Measurements from ENCODE around the gene AIFM3.
"Not testable (repeated sequence)": the region's sequence is repeated elsewhere in the genome, so short reads cannot be mapped to it uniquely, and the experiment has no call there.

AIFM3 gene, protein sequence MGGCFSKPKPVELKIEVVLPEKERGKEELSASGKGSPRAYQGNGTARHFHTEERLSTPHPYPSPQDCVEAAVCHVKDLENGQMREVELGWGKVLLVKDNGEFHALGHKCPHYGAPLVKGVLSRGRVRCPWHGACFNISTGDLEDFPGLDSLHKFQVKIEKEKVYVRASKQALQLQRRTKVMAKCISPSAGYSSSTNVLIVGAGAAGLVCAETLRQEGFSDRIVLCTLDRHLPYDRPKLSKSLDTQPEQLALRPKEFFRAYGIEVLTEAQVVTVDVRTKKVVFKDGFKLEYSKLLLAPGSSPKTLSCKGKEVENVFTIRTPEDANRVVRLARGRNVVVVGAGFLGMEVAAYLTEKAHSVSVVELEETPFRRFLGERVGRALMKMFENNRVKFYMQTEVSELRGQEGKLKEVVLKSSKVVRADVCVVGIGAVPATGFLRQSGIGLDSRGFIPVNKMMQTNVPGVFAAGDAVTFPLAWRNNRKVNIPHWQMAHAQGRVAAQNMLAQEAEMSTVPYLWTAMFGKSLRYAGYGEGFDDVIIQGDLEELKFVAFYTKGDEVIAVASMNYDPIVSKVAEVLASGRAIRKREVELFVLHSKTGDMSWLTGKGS

DNA sequence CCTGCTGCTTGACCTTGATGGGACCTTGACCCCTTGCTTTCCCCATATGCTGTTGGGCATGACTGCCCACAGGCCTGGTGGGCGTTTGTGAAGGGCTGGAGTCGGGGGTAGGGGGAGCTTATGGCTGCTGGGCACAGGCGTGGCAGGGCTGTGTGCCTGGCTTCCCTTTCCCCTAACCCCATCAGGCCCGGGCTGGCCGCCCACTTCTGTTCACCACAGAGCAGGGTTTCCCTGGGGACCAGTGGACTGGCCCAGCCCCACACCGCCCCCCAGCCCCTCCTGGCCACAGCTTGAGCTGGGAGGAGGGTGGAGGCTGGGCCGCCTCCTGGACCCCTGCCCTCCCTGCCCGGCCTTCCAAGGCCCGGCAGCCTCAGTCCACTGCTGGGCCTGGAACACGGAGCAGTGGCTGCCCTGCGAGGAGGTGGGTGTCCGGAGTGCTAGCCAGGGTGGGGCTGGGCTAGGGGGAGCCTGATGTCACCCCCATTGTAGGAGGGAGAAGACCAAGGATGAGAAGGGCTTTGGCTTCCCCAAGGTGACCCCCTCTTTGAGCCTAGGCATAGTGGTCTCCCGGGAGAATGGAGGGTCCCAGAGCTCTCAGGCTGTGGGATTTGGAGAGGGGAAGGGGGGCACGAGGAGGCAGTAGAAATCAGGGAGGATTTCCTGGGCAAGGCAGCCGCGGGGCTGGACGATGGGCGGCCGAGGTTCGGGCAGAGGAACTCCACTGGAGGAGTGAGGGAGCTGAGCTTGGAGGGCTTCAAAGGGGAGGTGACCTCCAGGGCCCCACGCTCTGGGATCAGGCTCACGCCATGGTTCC is at the start of gene AIFM3:
AIFM3 (plus strand) TSS at position 373 of the 814 bp plus-strand sequence. CDS start 690 bp downstream, outside the sequence.
- DNase-seq (ENCODE audit: low read depth) = no peak

DNA sequence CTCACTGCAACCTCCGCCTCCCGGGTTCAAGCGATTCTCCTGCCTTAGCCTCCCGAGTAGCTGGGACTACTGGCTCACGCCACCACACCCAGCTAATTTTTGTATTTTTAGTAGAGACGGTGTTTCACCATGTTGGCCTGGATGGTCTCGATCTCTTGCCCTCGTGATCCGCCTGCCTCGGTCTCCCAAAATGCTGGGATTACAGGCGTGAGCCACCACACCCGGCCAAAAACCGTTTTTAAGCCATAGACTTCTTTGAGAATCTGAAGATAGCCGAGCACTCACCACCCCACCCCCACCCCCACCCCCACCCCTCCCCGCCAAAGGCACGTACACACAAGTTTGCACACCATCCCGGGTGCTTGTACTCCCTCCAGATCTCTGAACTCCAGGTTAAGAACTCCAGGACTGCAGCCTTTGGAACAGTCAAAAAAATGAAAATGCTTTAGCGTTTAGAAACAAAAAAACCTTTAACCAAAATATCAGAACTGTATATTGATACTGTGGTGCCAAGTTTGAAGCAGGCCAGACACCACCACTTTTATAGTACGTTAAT is 48.3 kb upstream of the AIFM3 start:
- no peak for DNase-seq (ENCODE audit: low read depth)

DNA sequence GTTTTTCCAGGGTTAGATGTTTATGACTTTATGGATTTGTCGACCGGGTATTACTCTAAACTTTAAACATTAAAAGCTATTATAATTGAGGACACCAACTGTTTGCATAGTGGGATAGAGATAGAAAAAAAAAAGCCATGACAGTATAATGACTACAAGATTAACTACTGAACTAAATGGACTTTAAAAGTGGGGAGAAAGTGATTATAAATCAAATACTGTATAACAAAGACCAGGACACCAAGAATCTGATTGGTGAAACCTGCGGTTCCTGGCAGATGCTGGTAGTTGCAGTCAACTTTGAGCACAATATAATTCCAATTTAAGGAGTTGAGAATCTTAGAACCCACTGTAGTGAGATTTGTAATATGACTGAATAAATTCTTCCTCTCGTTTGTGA is 47.3 kb upstream of the AIFM3 start:
- no peak for DNase-seq (ENCODE audit: low read depth)

DNA sequence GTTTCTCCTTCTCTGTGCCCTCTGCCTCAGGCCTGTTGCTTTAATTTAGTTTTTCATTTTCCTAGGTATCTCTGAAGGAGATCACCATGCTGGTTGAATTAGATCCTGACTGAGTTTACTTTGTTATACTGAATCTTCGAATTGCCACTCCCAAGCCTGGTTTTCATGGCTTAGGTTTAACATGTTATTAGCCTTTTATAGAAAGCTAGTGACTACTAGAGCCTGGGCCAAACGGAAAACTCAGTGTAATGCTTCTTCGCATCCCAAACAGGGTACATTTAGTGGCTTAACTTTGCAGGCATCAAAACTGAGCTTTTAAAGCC is 46.2 kb upstream of the AIFM3 start:
- no peak for DNase-seq (ENCODE audit: low read depth)

DNA sequence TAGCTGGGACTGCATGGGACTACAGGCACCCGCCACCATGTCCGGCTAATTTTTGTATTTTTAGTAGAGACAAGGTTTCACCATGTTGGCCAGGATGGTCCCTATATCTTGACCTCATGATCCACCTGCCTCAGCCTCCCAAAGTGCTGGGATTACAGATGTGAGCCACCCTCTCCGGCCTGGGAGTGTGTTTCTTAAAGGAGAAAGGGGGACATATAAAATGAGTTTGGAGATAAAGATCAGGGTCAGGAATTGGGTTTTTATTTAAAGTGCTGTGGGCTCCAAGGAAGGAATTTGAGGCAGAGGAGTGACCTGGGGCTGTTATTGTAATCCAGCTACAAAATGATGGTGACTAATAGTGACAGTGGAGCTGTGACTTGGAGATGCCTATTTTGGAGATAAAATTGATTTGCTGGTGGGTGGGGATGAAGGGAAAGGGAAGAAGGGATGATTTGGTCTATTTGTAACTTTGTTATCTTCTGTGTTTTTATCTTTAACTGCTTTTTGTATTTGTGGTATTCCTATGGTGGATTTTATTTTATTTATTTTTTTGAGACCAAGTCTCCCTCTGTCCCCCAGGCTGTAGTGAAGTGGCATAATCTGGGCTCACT is 44.8 kb upstream of the AIFM3 start:
- DNase-seq (ENCODE audit: low read depth) = no peak

DNA sequence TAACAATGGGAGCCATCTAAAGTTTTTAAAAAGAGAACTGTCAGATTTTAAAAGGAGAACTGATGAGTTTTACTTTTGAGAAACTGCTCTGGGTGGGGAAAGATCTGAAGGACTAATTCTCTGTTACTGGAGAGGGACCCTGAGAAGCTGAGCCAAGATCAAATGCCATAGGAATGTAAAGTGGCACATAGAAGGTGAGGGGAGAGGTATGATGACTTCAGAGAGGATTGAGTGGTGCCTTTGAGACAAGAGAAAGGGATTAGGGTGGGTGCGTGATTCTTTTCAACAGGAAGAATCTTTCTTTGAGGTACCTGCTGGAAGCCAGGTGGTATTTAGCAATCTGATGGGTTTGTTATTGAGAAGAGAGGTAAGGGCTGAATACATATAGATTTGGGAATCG is 40.8 kb upstream of the AIFM3 start:
- no peak for DNase-seq (ENCODE audit: low read depth)

DNA sequence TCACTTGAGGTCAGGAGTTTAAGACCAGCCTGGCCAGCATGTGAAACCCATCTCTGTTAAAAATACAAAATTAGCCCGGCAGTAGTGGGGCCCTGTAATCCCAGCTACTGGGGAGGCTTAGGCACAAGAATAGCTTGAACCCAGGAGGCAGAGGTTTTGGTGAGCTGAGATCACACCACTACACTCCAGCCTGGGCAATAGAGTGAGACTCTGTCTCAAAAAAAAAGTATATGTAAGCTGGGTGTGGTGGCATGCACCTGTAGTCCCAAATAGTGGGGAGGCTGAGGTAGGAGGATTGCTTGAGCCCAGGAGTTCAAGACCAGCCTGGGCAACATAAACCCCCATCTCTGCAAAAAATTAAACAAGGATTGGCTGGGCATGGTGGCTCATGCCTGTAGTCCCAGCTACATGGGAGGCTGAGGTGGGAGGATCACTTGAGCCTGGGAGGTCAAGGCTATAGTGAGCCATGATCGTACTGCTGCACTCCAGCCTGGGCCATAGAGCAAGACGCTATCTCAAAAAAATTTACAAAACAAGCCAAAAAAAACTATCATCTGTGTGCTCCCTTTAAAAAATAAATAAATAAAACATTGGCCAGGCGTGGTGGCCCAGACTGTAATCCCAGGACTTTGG is 39.0 kb upstream of the AIFM3 start:
- no peak for DNase-seq (ENCODE audit: low read depth)

DNA sequence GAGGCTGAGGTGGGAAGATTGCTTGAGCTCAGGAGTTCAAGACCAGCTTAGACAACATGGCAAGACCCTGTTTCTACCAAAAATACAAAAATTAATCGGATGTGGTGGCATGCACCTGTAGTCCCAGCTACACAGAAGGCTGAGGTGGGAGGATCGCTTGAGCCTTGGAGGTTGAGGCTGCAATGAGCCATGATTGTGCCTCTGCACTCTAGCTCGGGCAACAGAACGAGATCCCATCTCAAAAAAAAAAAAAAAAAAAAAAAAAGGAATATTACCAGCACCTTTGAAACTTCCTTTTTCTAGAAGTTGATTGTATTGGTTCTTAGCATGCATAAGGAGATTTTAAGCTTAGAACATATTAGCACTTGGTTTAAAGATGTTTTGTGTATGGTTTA is 38.5 kb upstream of the AIFM3 start:
- DNase-seq (ENCODE audit: low read depth) = no peak

DNA sequence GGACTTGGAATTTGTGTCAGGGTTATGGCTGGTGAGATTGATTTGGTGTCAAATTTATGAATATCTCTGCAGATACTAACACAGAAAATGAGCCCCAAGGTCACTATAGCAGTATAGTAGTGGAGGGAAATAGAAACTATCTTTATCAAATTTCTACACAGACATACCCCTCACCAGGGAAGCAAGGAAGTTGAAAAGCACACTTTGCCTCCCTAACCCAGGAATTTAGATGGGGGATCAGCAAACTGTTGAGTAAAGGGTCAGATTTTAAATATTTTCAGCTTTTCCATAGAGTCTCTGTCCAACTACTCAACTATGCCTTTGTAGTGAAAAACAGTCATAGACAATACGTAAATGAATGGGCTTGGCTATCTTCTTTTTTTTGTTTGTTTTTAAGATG is 37.1 kb upstream of the AIFM3 start:
- DNase-seq (ENCODE audit: low read depth) = no peak

DNA sequence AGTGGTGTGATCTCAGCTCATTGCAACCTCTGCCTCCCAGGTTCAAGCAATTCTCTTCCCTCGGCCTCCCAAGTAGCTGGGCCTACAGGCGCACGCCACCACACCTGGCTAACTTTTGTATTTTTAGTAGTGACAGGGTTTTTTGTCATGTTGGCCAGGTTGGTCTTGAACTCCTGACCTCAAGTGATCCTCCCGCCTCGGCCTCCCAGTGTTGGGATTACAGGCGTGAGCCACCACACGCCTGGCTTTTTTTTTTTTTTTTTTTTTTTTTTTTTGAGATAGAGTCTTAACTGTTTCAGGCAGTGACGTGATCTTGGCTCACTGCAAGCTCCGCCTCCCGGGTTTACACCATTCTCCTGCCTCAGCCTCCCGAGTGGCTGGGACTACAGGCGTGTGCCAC is 36.6 kb upstream of the AIFM3 start:
- not testable (repeated sequence) for DNase-seq (ENCODE audit: low read depth)

DNA sequence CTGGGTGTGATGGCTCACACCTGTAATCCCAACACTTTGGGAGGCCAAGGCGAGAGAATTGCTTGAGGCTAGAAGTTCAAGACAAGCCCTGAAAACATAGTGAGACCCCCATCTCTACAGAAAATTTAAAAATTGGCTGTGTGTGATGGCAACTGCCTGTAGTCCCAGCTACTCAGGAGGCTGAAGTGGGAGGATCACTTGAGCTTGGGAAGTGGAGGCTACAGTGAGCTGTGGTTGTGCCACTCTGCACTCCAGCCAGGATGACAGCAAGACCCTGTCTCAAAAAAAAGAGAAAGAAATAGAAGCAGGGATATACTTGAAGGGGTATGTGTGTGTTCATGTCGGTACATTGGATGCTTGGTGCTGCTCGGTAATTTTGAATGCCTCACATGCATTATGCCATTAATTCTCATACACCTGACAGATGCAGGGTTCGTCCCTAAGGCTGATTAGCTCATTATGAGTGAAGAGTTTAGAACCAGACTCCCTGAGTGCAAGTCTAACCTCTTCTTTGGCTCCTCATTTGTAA is 35.9 kb upstream of the AIFM3 start:
- DNase-seq (ENCODE audit: low read depth) = no peak

DNA sequence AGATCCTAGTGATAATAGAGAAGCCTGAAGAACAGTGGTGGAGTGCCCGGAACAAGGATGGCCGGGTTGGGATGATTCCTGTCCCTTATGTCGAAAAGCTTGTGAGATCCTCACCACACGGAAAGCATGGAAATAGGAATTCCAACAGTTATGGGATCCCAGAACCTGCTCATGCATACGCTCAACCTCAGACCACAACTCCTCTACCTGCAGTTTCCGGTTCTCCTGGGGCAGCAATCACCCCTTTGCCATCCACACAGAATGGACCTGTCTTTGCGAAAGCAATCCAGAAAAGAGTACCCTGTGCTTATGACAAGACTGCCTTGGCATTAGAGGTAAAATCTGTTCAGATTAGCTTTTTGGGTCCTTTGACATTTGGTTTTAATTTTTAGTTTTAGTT is 33.1 kb upstream of the AIFM3 start:
- DNase-seq (ENCODE audit: low read depth) = no peak

DNA sequence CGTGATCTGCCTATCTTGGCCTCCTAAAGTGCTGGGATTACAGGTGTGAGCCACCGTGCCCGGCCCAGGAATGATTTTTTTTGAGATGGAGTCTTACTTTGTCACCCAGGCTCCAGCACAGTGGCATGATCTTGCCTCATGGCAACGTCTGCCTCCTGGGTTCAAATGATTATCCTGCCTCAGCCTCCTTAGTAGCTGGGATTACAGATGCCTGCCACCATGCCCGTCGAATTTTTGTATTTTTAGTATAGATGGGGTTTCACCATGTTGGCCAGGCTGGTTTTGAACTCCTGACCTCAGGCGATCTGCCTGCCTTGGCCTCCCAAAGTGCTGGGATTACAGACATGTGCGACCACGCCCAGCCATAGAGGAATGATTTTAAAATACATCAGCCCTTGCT is 32.0 kb upstream of the AIFM3 start:
- not testable (repeated sequence) for DNase-seq (ENCODE audit: low read depth)

DNA sequence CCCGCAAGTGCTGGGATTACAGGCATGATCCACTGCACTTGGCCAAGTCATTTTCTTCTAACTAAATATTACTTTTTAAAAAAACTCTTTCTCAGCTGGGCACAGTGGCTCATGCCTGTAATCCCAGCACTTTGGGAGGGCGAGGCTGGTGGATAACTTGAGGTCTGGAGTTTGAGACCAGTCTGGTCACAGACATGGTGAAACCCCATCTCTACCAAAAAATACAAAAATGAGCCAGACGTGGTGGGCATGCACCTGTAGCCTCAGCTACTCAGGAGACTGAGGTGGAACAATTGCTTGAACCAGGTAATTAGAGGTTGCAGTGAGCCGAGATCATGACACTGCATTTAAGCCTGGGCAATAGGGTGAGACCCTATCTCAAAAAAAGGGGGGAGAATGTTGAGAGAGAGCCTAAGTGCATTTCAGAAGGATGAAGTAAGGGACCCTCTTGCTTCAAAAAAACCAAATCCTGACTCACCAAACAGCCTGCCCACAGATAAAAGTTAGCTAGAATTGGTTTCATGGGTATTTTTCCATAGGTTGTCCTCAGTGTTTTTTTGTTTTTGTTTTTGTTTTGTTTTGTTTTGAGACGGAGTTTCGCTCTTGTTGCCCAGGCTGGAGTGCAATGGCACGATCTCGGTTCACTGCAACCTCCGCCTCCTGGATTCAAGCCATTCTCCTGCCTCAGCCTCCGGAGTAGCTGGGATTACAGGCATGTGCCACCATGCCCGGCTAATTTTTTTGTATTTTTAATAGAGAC is 31.1 kb upstream of the AIFM3 start:
- DNase-seq (ENCODE audit: low read depth) = not testable (repeated sequence)

DNA sequence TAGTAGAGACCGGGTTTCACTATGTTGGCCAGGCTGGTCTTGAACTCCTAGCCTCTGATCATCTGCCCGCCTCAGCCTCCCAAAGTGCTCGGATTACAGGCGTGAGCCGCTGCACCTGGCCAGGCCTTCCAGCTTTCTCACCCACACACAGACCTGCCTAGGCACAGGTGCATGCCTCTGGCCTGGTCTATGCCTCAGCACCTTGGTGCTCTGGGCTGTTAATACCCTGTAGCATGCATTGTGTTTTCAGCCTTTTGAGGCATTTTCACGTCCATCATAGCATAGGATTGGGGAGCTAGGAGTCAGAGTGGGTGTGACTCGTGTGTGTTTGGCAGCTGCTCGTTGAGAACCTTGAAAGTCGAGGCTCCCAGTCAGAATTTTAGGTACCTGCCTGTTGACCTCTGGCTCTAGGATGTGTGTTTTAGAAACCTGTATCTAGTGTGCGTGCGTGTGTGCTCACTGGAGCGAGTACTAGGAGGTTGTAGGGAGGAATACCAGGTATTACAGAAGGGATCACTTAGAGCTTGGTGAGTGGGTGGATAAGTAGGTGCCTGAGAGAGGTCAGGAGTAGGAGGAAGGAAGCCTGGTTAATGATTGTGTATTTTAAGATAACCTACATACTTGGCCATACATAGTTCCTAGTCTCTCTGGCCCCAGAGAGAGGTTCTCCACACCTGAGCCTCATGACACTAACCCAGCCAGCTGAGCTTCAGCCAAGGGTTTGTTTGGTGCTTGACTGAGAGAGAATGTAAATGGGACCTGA is 29.8 kb upstream of the AIFM3 start:
- DNase-seq (ENCODE audit: low read depth) = no peak

DNA sequence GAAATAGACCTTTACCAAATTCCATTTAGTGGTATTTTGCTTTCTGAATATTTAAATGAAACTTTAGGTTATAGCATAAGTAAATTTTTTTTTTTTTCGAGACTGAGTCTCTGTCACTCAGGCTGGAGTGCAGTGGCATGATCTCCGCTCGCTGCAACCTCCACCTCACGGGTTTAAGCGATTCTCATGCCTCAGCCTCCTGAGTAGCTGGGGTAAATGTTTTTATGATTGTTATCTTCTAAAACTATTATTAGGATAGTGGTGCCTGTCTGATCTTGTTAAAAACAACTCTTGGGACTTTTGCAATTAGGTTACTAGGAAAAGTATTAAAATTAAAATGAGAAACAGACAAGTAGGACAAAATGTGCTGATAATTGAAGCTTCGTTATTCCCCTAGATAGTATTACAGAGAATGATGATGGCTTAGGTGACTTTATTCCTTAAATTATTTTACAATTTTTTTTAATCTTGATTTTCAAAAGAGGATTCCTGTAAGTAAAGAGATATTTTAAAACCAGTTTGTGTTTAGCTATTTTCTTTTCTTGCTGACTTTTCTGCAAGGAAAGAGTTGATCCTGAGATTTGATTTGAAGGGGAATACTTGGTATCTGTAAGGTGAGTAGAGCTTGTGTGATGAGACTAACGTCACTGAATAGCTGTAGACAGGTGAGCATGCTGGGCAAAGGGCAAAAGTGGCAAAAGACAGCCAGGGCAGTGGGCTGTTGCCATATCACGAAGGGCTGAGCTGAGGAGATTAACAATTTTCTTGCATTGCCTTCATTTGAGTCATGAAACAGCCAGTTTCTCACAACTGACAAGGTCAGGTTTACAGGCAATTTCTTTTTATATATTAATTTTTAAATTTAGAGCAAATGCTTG is 29.0 kb upstream of the AIFM3 start:
- no peak for DNase-seq (ENCODE audit: low read depth)

DNA sequence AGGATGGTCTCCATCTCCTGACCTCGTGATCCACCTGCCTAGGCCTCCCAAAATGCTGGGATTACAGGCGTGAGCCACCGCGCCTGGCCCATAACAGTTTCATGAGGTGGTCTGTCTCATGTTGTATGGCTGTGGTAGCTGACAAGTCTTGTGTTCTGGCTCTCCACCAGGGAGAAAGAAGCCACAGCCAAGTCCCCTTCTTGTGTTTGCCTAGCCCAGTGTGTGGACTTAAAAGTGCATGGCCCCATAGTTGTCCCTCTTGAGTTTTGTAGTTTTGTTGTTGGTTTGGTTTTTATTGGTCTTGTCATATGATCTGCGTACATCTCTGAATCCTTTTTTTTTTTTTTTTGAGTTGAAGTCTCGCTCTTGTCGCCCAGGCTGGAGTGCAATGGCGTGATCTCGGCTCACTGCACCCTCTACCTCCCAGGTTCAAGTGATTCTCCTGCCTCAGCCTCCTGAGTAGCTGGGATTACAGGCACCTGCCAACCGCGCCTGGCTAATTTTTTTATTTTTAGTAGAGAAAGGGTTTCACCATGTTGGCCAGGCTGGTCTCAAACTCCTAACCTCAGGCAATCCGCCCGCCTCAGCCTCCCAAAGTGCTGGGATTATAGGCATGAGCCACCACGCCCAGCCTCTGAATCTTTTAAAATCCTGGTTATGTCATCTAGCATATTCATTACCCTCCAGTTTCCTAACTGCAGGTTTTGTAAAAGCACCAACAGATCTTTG is 27.4 kb upstream of the AIFM3 start:
- DNase-seq (ENCODE audit: low read depth) = not testable (repeated sequence)

DNA sequence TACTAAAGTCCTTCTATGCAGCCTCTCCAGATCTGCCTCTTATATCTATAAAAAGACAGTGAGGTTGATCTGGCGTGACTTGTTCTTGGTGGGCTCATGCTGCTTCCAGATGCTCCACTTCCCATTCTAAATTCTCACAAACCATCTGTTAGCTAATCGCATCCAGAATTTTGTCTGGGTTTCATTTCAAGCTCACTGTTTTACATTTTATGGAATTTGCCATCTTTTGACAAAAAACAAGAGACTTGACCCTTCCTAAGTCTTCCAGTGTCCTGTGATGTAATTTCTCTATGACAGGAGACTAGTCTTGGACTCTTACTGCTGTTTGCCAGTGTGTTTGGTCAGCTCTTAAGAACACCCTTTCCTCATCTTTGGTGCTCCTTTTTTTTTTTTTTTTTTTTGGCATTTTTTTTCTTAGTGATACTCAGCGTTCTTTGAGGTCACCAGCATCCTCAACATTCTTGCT is 26.8 kb upstream of the AIFM3 start:
- DNase-seq (ENCODE audit: low read depth) = peak; percentile 66
